Activated CD8-positive, alpha-beta T cell treated with anti-CD3 and anti-CD28 coated beads for 36 hours (primary cell): ENCODE measurements around the gene KCMF1. TPM values are rescaled to one million over a fixed set of nuclear protein-coding genes. Genes with fewer than 3 reads are reported as not detected.

ENCODE experiments used
- ATAC-seq: fragments of 200-7000 bp; cut with Tn5 transposase; one replicate; pipeline ENCODE4 v1.10.0; 2021; ENCODE audit warnings: mild to moderate bottlenecking, moderate library complexity
- CTCF ChIA-PET: fragments of 350-600 bp; sonication (Branson Sonifier 250); formaldehyde crosslinking; loops from one replicate; lab custom pipeline; 2021; ENCODE audit warnings: antibody characterized with exemption; lab: Charles Lee
- POLR2A ChIA-PET: fragments of 350-600 bp; sonication (Branson Sonifier 250); formaldehyde crosslinking; loops from one replicate; lab custom pipeline; 2021; ENCODE audit warnings: antibody characterized with exemption; lab: Charles Lee
- DNase-seq: peaks from one replicate; pipeline ENCODE4 v3.0.0-alpha.2; 2020
- H3K27ac Mint-ChIP-seq: one replicate; pipeline ENCODE4 v1.8.0; 2021; ENCODE audit warnings: mild to moderate bottlenecking, mixed read lengths
- H3K27me3 Mint-ChIP-seq: one replicate; pipeline ENCODE4 v1.8.0; 2021; ENCODE audit warnings: mixed read lengths
- H3K36me3 Mint-ChIP-seq: one replicate; pipeline ENCODE4 v1.8.0; 2021; ENCODE audit warnings: low read depth, mixed read lengths
- H3K4me1 Mint-ChIP-seq: one replicate; pipeline ENCODE4 v1.8.0; 2021; ENCODE audit warnings: low read depth, mixed read lengths
- H3K4me3 Mint-ChIP-seq: one replicate; pipeline ENCODE4 v1.8.0; 2021; ENCODE audit warnings: mild to moderate bottlenecking, moderate library complexity, mixed read lengths
- H3K9me3 Mint-ChIP-seq: one replicate; pipeline ENCODE4 v1.8.0; 2021; ENCODE audit warnings: mixed read lengths
- CTCF ChIP-seq: fragments of 200-600 bp; IDR thresholded peaks from one replicate; pipeline ENCODE4 v1.8.0; 2022; ENCODE audit warnings: antibody characterized with exemption, mild to moderate bottlenecking
- intact Hi-C: fragments of 100-400 bp; cut with micrococcal nuclease; formaldehyde crosslinking; loops from one replicate; pipeline ENCODE4 v1.10.0; 2022
- total RNA-seq, 2 experiments: library from RNA; stranded (reverse); gene quantifications; one replicate each; pipeline ENCODE4 v1.2.3, GENCODE V29; 2021

The KCMF1 gene
- total RNA-seq, 2 experiments from 2014 or later = 101 to 105 TPM

GRCh38 chr2:84971510-84972206 lies 697 bp downstream of the KCMF1 start:
- Mint-ChIP-seq H3K27ac (peak overlapping the region; percentile 97), H3K4me1 (peaks cover 40% of the 10 kb centered on the region), H3K9me3 (no peaks in the 10 kb centered on the region), H3K4me3 (peak overlapping the region; percentile 98), H3K27me3 (no peaks in the 10 kb centered on the region), H3K36me3 (peaks cover 44% of the 10 kb centered on the region)
- ATAC-seq (peak; percentile 38), DNase-seq (peak; percentile 71)
- intact Hi-C loops = loop anchor here (5.0 kb wide), 2 partner anchors 34 to 41 kb away; no protein-coding TSS in a partner anchor
- ChIA-PET POLR2A (interaction anchor here (0.9 to 5.2 kb wide), 9 partner anchors 10 to 101 kb away, joined by 3 to 45 read pairs (median 6); no protein-coding TSS in a partner anchor), CTCF (interaction anchor here (0.6 to 2.5 kb wide), 3 partner anchors 16 to 46 kb away, joined by 3 to 14 read pairs (median 8); no protein-coding TSS in a partner anchor)
- no peak for TF ChIP-seq CTCF

DNA sequence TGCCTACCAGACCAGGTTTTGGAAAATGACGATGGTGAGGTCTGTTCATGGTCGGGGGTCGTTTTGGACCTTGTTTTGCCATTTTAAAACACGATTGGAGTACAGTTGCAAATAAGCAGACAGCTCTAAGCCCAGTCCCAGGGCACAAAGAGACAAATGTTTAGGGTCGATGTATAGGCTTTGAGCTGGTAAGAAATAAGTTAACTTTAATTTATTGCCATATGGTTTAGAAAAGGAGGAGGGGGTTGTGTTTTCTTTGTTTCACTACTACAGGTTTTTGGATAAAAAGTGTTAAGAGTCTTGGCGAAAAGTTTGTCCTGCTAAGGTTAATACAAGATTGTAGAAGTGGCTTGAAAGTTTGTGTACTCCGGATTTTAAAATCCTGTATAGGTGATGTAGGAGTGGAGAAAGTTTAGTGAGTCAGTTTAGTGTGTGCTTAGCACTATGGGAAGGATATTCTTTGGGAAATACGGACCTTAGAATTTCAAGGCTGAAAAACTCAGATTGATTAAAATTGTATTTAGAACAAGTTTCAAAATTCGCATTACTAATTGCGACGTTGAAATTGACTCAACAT lies 1.3 kb downstream of the KCMF1 start:
- no peaks in the 10 kb centered on the region for H3K9me3 Mint-ChIP-seq
- H3K27me3 Mint-ChIP-seq = no peaks in the 10 kb centered on the region
- H3K36me3 Mint-ChIP-seq = peaks cover 46% of the 10 kb centered on the region
- peak overlapping the region; percentile 97 for H3K27ac Mint-ChIP-seq
- H3K4me3 Mint-ChIP-seq = peak overlapping the region; percentile 98
- POLR2A ChIA-PET = interaction anchor here (0.6 to 5.2 kb wide), 7 partner anchors 10 to 101 kb away, joined by 3 to 45 read pairs (median 6); no protein-coding TSS in a partner anchor
- ATAC-seq (no peak), DNase-seq (no peak)
- CTCF ChIA-PET = interaction anchor here (1.9 to 2.5 kb wide), 2 partner anchors 45 to 47 kb away, joined by 8 to 14 read pairs; no protein-coding TSS in a partner anchor
- TF ChIP-seq CTCF = no peak
- intact Hi-C loops = loop anchor here (5.0 kb wide), 2 partner anchors 35 to 40 kb away; no protein-coding TSS in a partner anchor
- peaks cover 42% of the 10 kb centered on the region for H3K4me1 Mint-ChIP-seq

- peak overlapping the region; percentile 97 for H3K27ac Mint-ChIP-seq
- peaks cover 46% of the 10 kb centered on the region for H3K4me1 Mint-ChIP-seq
- DNase-seq (no peak), ATAC-seq (no peak)
- peaks cover 47% of the 10 kb centered on the region for H3K36me3 Mint-ChIP-seq
- TF ChIP-seq CTCF = no peak
- ChIA-PET POLR2A (interaction anchor here (0.6 to 5.2 kb wide), 4 partner anchors 12 to 78 kb away, joined by 3 to 45 read pairs (median 6); no protein-coding TSS in a partner anchor), CTCF (interaction anchor here (1.9 to 2.8 kb wide), 3 partner anchors 22 to 47 kb away, joined by 8 to 14 read pairs (median 11); no protein-coding TSS in a partner anchor)
- H3K9me3 Mint-ChIP-seq = no peaks in the 10 kb centered on the region
- H3K27me3 Mint-ChIP-seq = no peaks in the 10 kb centered on the region
- intact Hi-C loops = loop anchor here (5.0 kb wide), 2 partner anchors 36 to 39 kb away; no protein-coding TSS in a partner anchor
- H3K4me3 Mint-ChIP-seq = peak overlapping the region; percentile 98
Observed at GRCh38 chr2:84972932-84973331, 2.0 kb downstream of the KCMF1 start.

GRCh38 chr2:84980263-84980983 lies 9.5 kb downstream of the KCMF1 start:
- H3K9me3 Mint-ChIP-seq = no peaks in the 10 kb centered on the region
- DNase-seq = no peak
- H3K27ac Mint-ChIP-seq = peak overlapping the region; percentile 74
- peaks cover 30% of the 10 kb centered on the region for H3K36me3 Mint-ChIP-seq
- no peak for TF ChIP-seq CTCF
- H3K4me3 Mint-ChIP-seq = no peak overlapping the region
- intact Hi-C loops = no loop called here
- no peak for ATAC-seq
- no peaks in the 10 kb centered on the region for H3K27me3 Mint-ChIP-seq
- CTCF ChIA-PET = no interaction called here
- POLR2A ChIA-PET = interaction anchor here (0.6 to 1.1 kb wide), 3 partner anchors 11 to 20 kb away, joined by 3 to 4 read pairs (median 3); no protein-coding TSS in a partner anchor
- H3K4me1 Mint-ChIP-seq = peaks cover 54% of the 10 kb centered on the region
